ENCODE results near the gene LRIT3.

DNA sequence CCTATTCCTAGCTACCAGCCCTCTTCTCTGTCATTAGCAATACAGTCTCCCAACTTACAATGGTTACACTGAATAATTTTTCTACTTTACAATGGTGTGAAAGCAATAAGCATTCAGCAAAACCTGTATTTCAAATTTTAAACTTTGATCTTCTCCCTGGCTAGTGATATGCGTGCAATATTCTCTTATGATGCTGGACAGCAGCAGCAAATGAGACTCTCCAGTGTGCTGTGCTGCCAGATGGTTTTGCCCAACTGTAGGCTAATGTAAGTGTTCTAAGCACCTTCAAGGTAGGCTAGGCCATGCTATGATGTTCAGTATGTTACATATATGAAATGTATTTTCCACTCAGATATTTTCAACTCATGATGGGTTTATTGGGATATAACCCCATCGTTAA, 38.3 kb upstream of the LRIT3 start:
- TF ChIP-seq TAF1 (IDR thresholded peaks at IDR 0.05; ENCODE audit: borderline replicate concordance, insufficient read depth, low read length), result no peak
- TF ChIP-seq, protein P1, sequence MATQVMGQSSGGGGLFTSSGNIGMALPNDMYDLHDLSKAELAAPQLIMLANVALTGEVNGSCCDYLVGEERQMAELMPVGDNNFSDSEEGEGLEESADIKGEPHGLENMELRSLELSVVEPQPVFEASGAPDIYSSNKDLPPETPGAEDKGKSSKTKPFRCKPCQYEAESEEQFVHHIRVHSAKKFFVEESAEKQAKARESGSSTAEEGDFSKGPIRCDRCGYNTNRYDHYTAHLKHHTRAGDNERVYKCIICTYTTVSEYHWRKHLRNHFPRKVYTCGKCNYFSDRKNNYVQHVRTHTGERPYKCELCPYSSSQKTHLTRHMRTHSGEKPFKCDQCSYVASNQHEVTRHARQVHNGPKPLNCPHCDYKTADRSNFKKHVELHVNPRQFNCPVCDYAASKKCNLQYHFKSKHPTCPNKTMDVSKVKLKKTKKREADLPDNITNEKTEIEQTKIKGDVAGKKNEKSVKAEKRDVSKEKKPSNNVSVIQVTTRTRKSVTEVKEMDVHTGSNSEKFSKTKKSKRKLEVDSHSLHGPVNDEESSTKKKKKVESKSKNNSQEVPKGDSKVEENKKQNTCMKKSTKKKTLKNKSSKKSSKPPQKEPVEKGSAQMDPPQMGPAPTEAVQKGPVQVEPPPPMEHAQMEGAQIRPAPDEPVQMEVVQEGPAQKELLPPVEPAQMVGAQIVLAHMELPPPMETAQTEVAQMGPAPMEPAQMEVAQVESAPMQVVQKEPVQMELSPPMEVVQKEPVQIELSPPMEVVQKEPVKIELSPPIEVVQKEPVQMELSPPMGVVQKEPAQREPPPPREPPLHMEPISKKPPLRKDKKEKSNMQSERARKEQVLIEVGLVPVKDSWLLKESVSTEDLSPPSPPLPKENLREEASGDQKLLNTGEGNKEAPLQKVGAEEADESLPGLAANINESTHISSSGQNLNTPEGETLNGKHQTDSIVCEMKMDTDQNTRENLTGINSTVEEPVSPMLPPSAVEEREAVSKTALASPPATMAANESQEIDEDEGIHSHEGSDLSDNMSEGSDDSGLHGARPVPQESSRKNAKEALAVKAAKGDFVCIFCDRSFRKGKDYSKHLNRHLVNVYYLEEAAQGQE (IDR thresholded peaks at IDR 0.05; ENCODE audit: insufficient read depth in 1 of 2, low read depth in 2 of 2, low read length in 2 of 2), result peak in 1 of 2 experiments; percentile 62; a peak in 1 of 4 replicates
- no peak for TF ChIP-seq POLR2AphosphoS5 (IDR thresholded peaks at IDR 0.05; ENCODE audit: low read depth, low read length)
